GM23338 (cell line): ENCODE data around the gene CNTNAP2. TPM values are rescaled to one million over a fixed set of nuclear protein-coding genes. Genes with fewer than 3 reads are reported as not detected.

ENCODE experiments used
- ATAC-seq: fragments of 200-7000 bp; cut with Tn5 transposase; 3 replicates; pipeline ENCODE4 v1.9.1; 2020
- DNase-seq: peaks from one replicate; pipeline ENCODE4 v3.0.0-alpha.2; 2015; ENCODE audit warnings: low spot score
- H2AFZ ChIP-seq: fragments of 200-600 bp; sonication (generic); 2 replicates; pipeline ENCODE4 v1.8.0; 2016; ENCODE audit warnings: antibody characterized with exemption, mild to moderate bottlenecking, moderate library complexity
- H3F3A ChIP-seq: fragments of 200-600 bp; sonication (generic); replicated peaks from 2 replicates; pipeline ENCODE4 v1.8.0; 2017; ENCODE audit warnings: antibody characterized with exemption, mixed run types, low read depth
- H3K27ac ChIP-seq: fragments of 200-600 bp; sonication (generic); 2 replicates; pipeline ENCODE4 v1.6.1; 2016; ENCODE audit warnings: low read depth
- H3K27me3 ChIP-seq: fragments of 200-600 bp; sonication (generic); 2 replicates; pipeline ENCODE4 v1.8.0; 2016; ENCODE audit warnings: mild to moderate bottlenecking, mixed run types, moderate library complexity; ENCODE audit not compliant: insufficient read depth
- H3K36me3 ChIP-seq: fragments of 200-600 bp; sonication (generic); 2 replicates; pipeline ENCODE4 v1.8.0; 2016; ENCODE audit warnings: mild to moderate bottlenecking; ENCODE audit not compliant: insufficient read depth
- H3K4me1 ChIP-seq: fragments of 200-600 bp; sonication (generic); 2 replicates; pipeline ENCODE4 v1.8.0; 2016; ENCODE audit warnings: mild to moderate bottlenecking, moderate library complexity; ENCODE audit not compliant: insufficient read depth
- H3K4me2 ChIP-seq: fragments of 200-600 bp; sonication (generic); 2 replicates; pipeline ENCODE4 v1.7.1; 2017; ENCODE audit warnings: mixed run types
- H3K4me3 ChIP-seq: fragments of 200-600 bp; sonication (generic); 2 replicates; pipeline ENCODE4 v1.6.1; 2016; ENCODE audit warnings: mixed run types
- H3K79me2 ChIP-seq: fragments of 200-600 bp; sonication (generic); replicated peaks from 2 replicates; pipeline ENCODE4 v1.8.0; 2017; ENCODE audit warnings: mild to moderate bottlenecking; ENCODE audit not compliant: insufficient read depth
- H3K9me2 ChIP-seq: fragments of 200-600 bp; sonication (generic); 2 replicates; pipeline ENCODE4 v1.8.0; 2017; ENCODE audit not compliant: insufficient read depth
- H4K20me1 ChIP-seq: fragments of 200-600 bp; sonication (generic); replicated peaks from 2 replicates; pipeline ENCODE4 v1.8.0; 2017; ENCODE audit warnings: mild to moderate bottlenecking; ENCODE audit not compliant: insufficient read depth
- H3K27ac Mint-ChIP-seq: 2 replicates; pipeline ENCODE4 v1.8.0; 2020; ENCODE audit warnings: inconsistent platforms, mild to moderate bottlenecking, moderate library complexity, mixed read lengths
- H3K27me3 Mint-ChIP-seq: 3 replicates; pipeline ENCODE4 v1.8.0; 2022; ENCODE audit warnings: low read depth, mild to moderate bottlenecking, moderate library complexity, mixed read lengths, inconsistent platforms; ENCODE audit not compliant: insufficient read depth, poor library complexity
- H3K36me3 Mint-ChIP-seq: 3 replicates; pipeline ENCODE4 v1.8.0; 2021; ENCODE audit warnings: low read depth, mild to moderate bottlenecking, inconsistent platforms, moderate library complexity, mixed read lengths
- H3K4me1 Mint-ChIP-seq: 3 replicates; pipeline ENCODE4 v1.8.0; 2020; ENCODE audit warnings: mild to moderate bottlenecking, inconsistent platforms, mixed read lengths
- H3K4me3 Mint-ChIP-seq: 3 replicates; pipeline ENCODE4 v1.8.0; 2021; ENCODE audit warnings: moderate library complexity, mild to moderate bottlenecking, inconsistent platforms, mixed read lengths
- H3K9me3 Mint-ChIP-seq: 3 replicates; pipeline ENCODE4 v1.8.0; 2020; ENCODE audit warnings: moderate library complexity, mild to moderate bottlenecking, inconsistent platforms, mixed read lengths
- CREB1 ChIP-seq: fragments of 250-450 bp; sonication (Bioruptor Pico); IDR thresholded peaks from 2 replicates; pipeline ENCODE4 v1.5.0; 2020; ENCODE audit warnings: low read depth, mild to moderate bottlenecking, moderate library complexity
- CTCF ChIP-seq, 2 experiments: fragments of 200-600 bp in 1 of 2; sonication (generic) in 1 of 2; conservative IDR thresholded peaks; 2 replicates each; pipeline versions ENCODE4 v1.5.1 to v1.6.1; 2016 to 2017; ENCODE audit warnings: antibody characterized with exemption in 2 of 2, low read depth in 2 of 2, mild to moderate bottlenecking in 2 of 2, moderate library complexity in 1 of 2
- ETS1 ChIP-seq: IDR thresholded peaks from 2 replicates; pipeline ENCODE4 v1.6.1; 2016; ENCODE audit warnings: antibody characterized with exemption
- EZH2 ChIP-seq: fragments of 200-600 bp; sonication (generic); IDR thresholded peaks from one replicate; pipeline ENCODE4 v1.8.0; 2017; ENCODE audit warnings: antibody characterized with exemption, mild to moderate bottlenecking, low read depth; ENCODE audit not compliant: unreplicated experiment
- EZH2phosphoT487 ChIP-seq: fragments of 200-600 bp; sonication (generic); IDR thresholded peaks from one replicate; pipeline ENCODE4 v1.8.1; 2018; ENCODE audit warnings: antibody characterized with exemption; ENCODE audit not compliant: unreplicated experiment
- JUNB ChIP-seq: IDR thresholded peaks from one replicate; pipeline ENCODE4 v1.6.1; 2016; ENCODE audit warnings: antibody characterized with exemption; ENCODE audit not compliant: unreplicated experiment
- NANOG ChIP-seq: IDR thresholded peaks from 2 replicates; pipeline ENCODE4 v1.6.1; 2016; ENCODE audit warnings: antibody characterized with exemption, borderline replicate concordance
- POLR2AphosphoS5 ChIP-seq: IDR thresholded peaks from 2 replicates; pipeline ENCODE4 v1.6.1; 2016; ENCODE audit warnings: antibody characterized with exemption, low read depth
- REST ChIP-seq: IDR thresholded peaks from one replicate; pipeline ENCODE4 v1.6.1; 2018; ENCODE audit warnings: antibody characterized with exemption; ENCODE audit not compliant: unreplicated experiment
- ZNF114 ChIP-seq: fragments of 250-450 bp; sonication (Bioruptor Pico); IDR thresholded peaks from 2 replicates; pipeline ENCODE4 v1.5.0; 2020; ENCODE audit warnings: mild to moderate bottlenecking, moderate library complexity
- ZNF331 ChIP-seq: fragments of 250-450 bp; sonication (Bioruptor Pico); IDR thresholded peaks from 2 replicates; pipeline ENCODE4 v1.5.0; 2020; ENCODE audit warnings: low read depth, mild to moderate bottlenecking, moderate library complexity
- ZNF462 ChIP-seq: fragments of 250-450 bp; sonication (Bioruptor Pico); IDR thresholded peaks from 2 replicates; pipeline ENCODE4 v1.5.0; 2020; ENCODE audit warnings: mild to moderate bottlenecking, moderate library complexity
- polyA plus RNA-seq: library from polyadenylated mRNA; unstranded; fragments of >200 nt; fragmentation: Nextera tagmentation; extraction: Ambion mirVana; gene quantifications from 2 replicates; pipeline ENCODE4 v1.2.1, GENCODE V29; 2016
- total RNA-seq: library from RNA; depleted of rRNA; stranded (reverse); fragments of >200 nt; shearing (Covaris generic); gene quantifications from 2 replicates; pipeline ENCODE4 v1.2.3, GENCODE V29; 2014

CNTNAP2 gene
- total and polyA plus RNA-seq, 2 experiments from 2014 or later, result 38.2 to 61.3 TPM

- Histone ChIP-seq H3F3A (no peaks in the 10 kb centered on the region), H3K27ac (no peak overlapping the region), H3K4me1 (no peaks in the 10 kb centered on the region), H4K20me1 (no peaks in the 10 kb centered on the region), H3K4me3 (no peak overlapping the region), H3K36me3 (no peaks in the 10 kb centered on the region; the same call in 1 of the 2 replicates), H2AFZ (no peak overlapping the region), H3K27me3 (no peaks in the 10 kb centered on the region), H3K9me2 (no peaks in the 10 kb centered on the region), H3K4me2 (no peak overlapping the region), H3K79me2 (no peaks in the 10 kb centered on the region)
- H3K9me3 Mint-ChIP-seq, result peaks cover 29% of the 10 kb centered on the region
- ATAC-seq (no peak), DNase-seq (no peak)
- H3K27me3 Mint-ChIP-seq, result peaks cover 1% of the 10 kb centered on the region
- no peaks in the 10 kb centered on the region for H3K36me3 Mint-ChIP-seq
- no peak overlapping the region for H3K4me3 Mint-ChIP-seq
- H3K4me1 Mint-ChIP-seq, result no peaks in the 10 kb centered on the region
- no peak for TF ChIP-seq REST
- no peak for TF ChIP-seq EZH2phosphoT487
- TF ChIP-seq CREB1, result no peak
- no peak for TF ChIP-seq ZNF331 (CRISPR knock-in tag)
- TF ChIP-seq ZNF114 (CRISPR knock-in tag), result no peak
- no peak for TF ChIP-seq ZNF462 (CRISPR knock-in tag)
- no peak for TF ChIP-seq ETS1
- TF ChIP-seq EZH2, result no peak
- no peak for TF ChIP-seq POLR2AphosphoS5
- TF ChIP-seq NANOG, result no peak
- TF ChIP-seq JUNB, result no peak
- TF ChIP-seq CTCF (conservative IDR thresholded peaks at IDR 0.05; ENCODE audit: low read depth in 2 of 2), result no peak
- H3K27ac Mint-ChIP-seq, result no peak overlapping the region
Measured at GRCh38 chr7:148210804-148211325, 2094.3 kb downstream of the CNTNAP2 start.
